ENCODE measurements around the gene IPO5. TPM values are rescaled to one million over a fixed set of nuclear protein-coding genes. Genes with fewer than 3 reads are reported as not detected.

IPO5 gene
- total RNA-seq, 2 experiments from 2014 or later = 62.2 to 73.3 TPM

GRCh38 chr13:97934590-97934989, 18.9 kb upstream of the IPO5 start:
- H3K27me3 ChIP-seq (ENCODE audit: control insufficient read depth in 1 of 2, insufficient read depth in 2 of 2, low read length in 2 of 2) = peaks cover 0 to 3% of the 10 kb centered on the region in 2 experiments
- Mint-ChIP-seq H3K36me3 (ENCODE audit: low read depth) (no peaks in the 10 kb centered on the region), H3K27ac (no peak overlapping the region), H3K27me3 (peaks cover 58% of the 10 kb centered on the region), H3K4me3 (no peak overlapping the region), H3K9me3 (no peaks in the 10 kb centered on the region), H3K4me1 (ENCODE audit: low read depth) (no peaks in the 10 kb centered on the region)
- no peak overlapping the region for H3K4me3 ChIP-seq (ENCODE audit: low read length)
- CTCF ChIA-PET = no interaction called here
- H3K4me1 ChIP-seq (ENCODE audit: insufficient read depth, low read length) = no peaks in the 10 kb centered on the region
- no peak for ATAC-seq (ENCODE audit: poor library complexity)
- no peaks in the 10 kb centered on the region for H3K9me3 ChIP-seq (ENCODE audit: control insufficient read depth in 1 of 2, insufficient read depth in 1 of 2, low read length in 2 of 2)
- no peak for TF ChIP-seq CTCF (IDR thresholded peaks at IDR 0.05)
- POLR2A ChIA-PET = no interaction called here
- DNase-seq = no peak
- no peak overlapping the region for H3K27ac ChIP-seq (ENCODE audit: low read depth in 1 of 2, low read length in 2 of 2)
- no peaks in the 10 kb centered on the region for H3K36me3 ChIP-seq (ENCODE audit: insufficient read depth, low read length)
- intact Hi-C loops (cut with DNase I, micrococcal nuclease) = no loop called here

GRCh38 chr13:97935071-97935470, 18.4 kb upstream of the IPO5 start:
- ATAC-seq (ENCODE audit: poor library complexity) = no peak
- Mint-ChIP-seq H3K27me3 (peaks cover 62% of the 10 kb centered on the region), H3K36me3 (ENCODE audit: low read depth) (no peaks in the 10 kb centered on the region), H3K4me1 (ENCODE audit: low read depth) (no peaks in the 10 kb centered on the region), H3K27ac (no peak overlapping the region), H3K4me3 (no peak overlapping the region), H3K9me3 (no peaks in the 10 kb centered on the region)
- CTCF ChIA-PET = no interaction called here
- Histone ChIP-seq H3K27me3 (ENCODE audit: control insufficient read depth in 1 of 2, insufficient read depth in 2 of 2, low read length in 2 of 2) (peaks cover 0 to 3% of the 10 kb centered on the region in 2 experiments), H3K36me3 (ENCODE audit: insufficient read depth, low read length) (no peaks in the 10 kb centered on the region), H3K9me3 (ENCODE audit: control insufficient read depth in 1 of 2, insufficient read depth in 1 of 2, low read length in 2 of 2) (no peaks in the 10 kb centered on the region), H3K4me3 (ENCODE audit: low read length) (no peak overlapping the region), H3K4me1 (ENCODE audit: insufficient read depth, low read length) (no peaks in the 10 kb centered on the region), H3K27ac (ENCODE audit: low read depth in 1 of 2, low read length in 2 of 2) (no peak overlapping the region)
- intact Hi-C loops (cut with DNase I, micrococcal nuclease) = no loop called here
- POLR2A ChIA-PET = no interaction called here
- DNase-seq = no peak
- TF ChIP-seq CTCF (IDR thresholded peaks at IDR 0.05) = no peak

GRCh38 chr13:97936036-97936435, 17.4 kb upstream of the IPO5 start:
- H3K36me3 ChIP-seq (ENCODE audit: insufficient read depth, low read length) = no peaks in the 10 kb centered on the region
- H3K4me1 ChIP-seq (ENCODE audit: insufficient read depth, low read length) = no peaks in the 10 kb centered on the region
- DNase-seq (no peak), ATAC-seq (ENCODE audit: poor library complexity) (no peak)
- H3K9me3 ChIP-seq (ENCODE audit: control insufficient read depth in 1 of 2, insufficient read depth in 1 of 2, low read length in 2 of 2) = no peaks in the 10 kb centered on the region
- ChIA-PET CTCF (no interaction called here), POLR2A (no interaction called here)
- Mint-ChIP-seq H3K27me3 (peaks cover 67% of the 10 kb centered on the region), H3K4me3 (no peak overlapping the region), H3K27ac (no peak overlapping the region), H3K36me3 (ENCODE audit: low read depth) (no peaks in the 10 kb centered on the region), H3K9me3 (no peaks in the 10 kb centered on the region), H3K4me1 (ENCODE audit: low read depth) (no peaks in the 10 kb centered on the region)
- no peak overlapping the region for H3K4me3 ChIP-seq (ENCODE audit: low read length)
- no peak overlapping the region for H3K27ac ChIP-seq (ENCODE audit: low read depth in 1 of 2, low read length in 2 of 2)
- H3K27me3 ChIP-seq (ENCODE audit: control insufficient read depth in 1 of 2, insufficient read depth in 2 of 2, low read length in 2 of 2) = peaks cover 0 to 3% of the 10 kb centered on the region in 2 experiments
- no peak for TF ChIP-seq CTCF (IDR thresholded peaks at IDR 0.05)
- intact Hi-C loops (cut with DNase I, micrococcal nuclease) = no loop called here
